ENCODE results near the gene MRPS11. TPM values are rescaled to one million over a fixed set of nuclear protein-coding genes. Genes with fewer than 3 reads are reported as not detected.
"Not testable (repeated sequence)": the region's sequence is repeated elsewhere in the genome, so short reads cannot be mapped to it uniquely, and the experiment has no call there.

The MRPS11 gene
- total RNA-seq, 1 experiment from 2014 or later: 92.9 TPM

GRCh38 chr15:88512078-88512477 lies 44.6 kb downstream of the MRPS11 start:
- in situ Hi-C loops (cut with HindIII; ENCODE audit: low pct_unique_long_range_greater_than_20kb, low sequenced_read_pairs): no loop called here

GRCh38 chr15:88512601-88513000 lies 45.1 kb downstream of the MRPS11 start:
- in situ Hi-C loops (cut with HindIII; ENCODE audit: low pct_unique_long_range_greater_than_20kb, low sequenced_read_pairs): no loop called here
- DNase-seq (ENCODE audit: low read depth, low spot score): no peak

More at GRCh38 chr15:88512078-88512477, 44.6 kb downstream of the MRPS11 start:
- DNase-seq (ENCODE audit: low read depth, low spot score): no peak

- in situ Hi-C loops (cut with HindIII; ENCODE audit: low pct_unique_long_range_greater_than_20kb, low sequenced_read_pairs): no loop called here
- no peak for DNase-seq (ENCODE audit: low read depth, low spot score)
Observed at GRCh38 chr15:88513195-88513594, 45.7 kb downstream of the MRPS11 start.

- in situ Hi-C loops (cut with HindIII; ENCODE audit: low pct_unique_long_range_greater_than_20kb, low sequenced_read_pairs): no loop called here
- DNase-seq (ENCODE audit: low read depth, low spot score): no peak
Observed at GRCh38 chr15:88518903-88519302, 51.4 kb downstream of the MRPS11 start.

GRCh38 chr15:88524094-88524493 lies 56.6 kb downstream of the MRPS11 start:
- in situ Hi-C loops (cut with HindIII; ENCODE audit: low pct_unique_long_range_greater_than_20kb, low sequenced_read_pairs); DNase-seq (ENCODE audit: low read depth, low spot score): not testable (repeated sequence)

GRCh38 chr15:88525418-88525817 lies 57.9 kb downstream of the MRPS11 start:
- in situ Hi-C loops (cut with HindIII; ENCODE audit: low pct_unique_long_range_greater_than_20kb, low sequenced_read_pairs): no loop called here

GRCh38 chr15:88526247-88526879 lies 58.9 kb downstream of the MRPS11 start:
- in situ Hi-C loops (cut with HindIII; ENCODE audit: low pct_unique_long_range_greater_than_20kb, low sequenced_read_pairs): no loop called here
- DNase-seq (ENCODE audit: low read depth, low spot score): no peak

More at GRCh38 chr15:88525418-88525817, 57.9 kb downstream of the MRPS11 start:
- no peak for DNase-seq (ENCODE audit: low read depth, low spot score)

- in situ Hi-C loops (cut with HindIII; ENCODE audit: low pct_unique_long_range_greater_than_20kb, low sequenced_read_pairs): no loop called here
Observed at GRCh38 chr15:88529021-88529630, 61.6 kb downstream of the MRPS11 start.

More at GRCh38 chr15:88529021-88529630, 61.6 kb downstream of the MRPS11 start:
- no peak for DNase-seq (ENCODE audit: low read depth, low spot score)

Other genes with a start within 250 kb of the MRPS11 start
- gene NTRK3, start 211.0 kb upstream of the MRPS11 start, total RNA-seq (2014; rRNA removed; shearing (Covaris generic)): 0.05 TPM in 1 of 2 replicates, not detected in the other
- gene MRPL46, start 320 bp upstream of the MRPS11 start, total RNA-seq (2014; rRNA removed; shearing (Covaris generic)): 39.7 and 45.8 TPM in 2 replicates
- 7.6 and 9.6 TPM in 2 replicates for gene DET1, start 79.0 kb downstream of the MRPS11 start, total RNA-seq (2014; rRNA removed; shearing (Covaris generic))
- 93.3 and 108 TPM in 2 replicates for gene AEN, start 153.6 kb downstream of the MRPS11 start, total RNA-seq (2014; rRNA removed; shearing (Covaris generic))
- 121 and 125 TPM in 2 replicates for gene ISG20, start 171.3 kb downstream of the MRPS11 start, total RNA-seq (2014; rRNA removed; shearing (Covaris generic))

Measured in SK-MEL-5 (cell line).